NCI-H1930 (cell line): ENCODE results near the gene ATCAY.
"Not testable (repeated sequence)": the region's sequence is repeated elsewhere in the genome, so short reads cannot be mapped to it uniquely, and the experiment has no call there.

ENCODE experiments used
- DNase-seq, 2 experiments: peaks; one replicate each; lab custom pipeline; 2025; lab: John Stamatoyannopoulos, UW

Gene ATCAY

GRCh38 chr19:3949294-3949693 lies 68.8 kb downstream of the ATCAY start:
- DNase-seq: no peak

- no peak for DNase-seq
Observed at GRCh38 chr19:3949997-3950859, 69.7 kb downstream of the ATCAY start.

GRCh38 chr19:3950871-3951861 lies 70.7 kb downstream of the ATCAY start:
- no peak for DNase-seq

- not testable (repeated sequence) for DNase-seq
Observed at GRCh38 chr19:3952755-3953276, 72.3 kb downstream of the ATCAY start.

- DNase-seq: no peak
Observed at GRCh38 chr19:3954107-3954506, 73.6 kb downstream of the ATCAY start.

GRCh38 chr19:3955276-3955675 lies 74.8 kb downstream of the ATCAY start:
- not testable (repeated sequence) for DNase-seq

GRCh38 chr19:3955688-3956087 lies 75.2 kb downstream of the ATCAY start:
- no peak for DNase-seq

- DNase-seq: no peak
Observed at GRCh38 chr19:3958836-3959765, 78.6 kb downstream of the ATCAY start.

- no peak for DNase-seq
Observed at GRCh38 chr19:3959766-3960131, 79.3 kb downstream of the ATCAY start.

GRCh38 chr19:3961007-3961406 lies 80.5 kb downstream of the ATCAY start:
- DNase-seq: no peak

GRCh38 chr19:3963458-3964255 lies 83.2 kb downstream of the ATCAY start:
- no peak for DNase-seq

GRCh38 chr19:3964256-3965194 lies 84.0 kb downstream of the ATCAY start:
- DNase-seq: no peak

GRCh38 chr19:3966051-3967017 lies 85.8 kb downstream of the ATCAY start:
- DNase-seq: no peak

GRCh38 chr19:3967983-3968382 lies 87.5 kb downstream of the ATCAY start:
- DNase-seq: not testable (repeated sequence)

- DNase-seq: no peak
Observed at GRCh38 chr19:3968556-3969434, 88.3 kb downstream of the ATCAY start.

GRCh38 chr19:3969435-3970312 lies 89.2 kb downstream of the ATCAY start:
- no peak for DNase-seq
